Stimulated activated effector memory CD8-positive, alpha-beta T cell treated with anti-CD3 and anti-CD28 coated beads, Interleukin-12 subunit alpha, Interleukin-12 subunit beta, amount 100 ng/mL, for 72 hours (primary cell): ENCODE data around the gene TSPAN31.

Source experiments
- ATAC-seq: fragments of 150-1000 bp; cut with Tn5 transposase; 2 replicates; pipeline ENCODE4 v1.10.0; 2021
- DNase-seq, 2 donors: peaks; one replicate each; pipeline ENCODE4 v3.0.0; 2021 to 2022; ENCODE audit warnings: low spot score in 2 of 2
- H3K27ac Mint-ChIP-seq: one replicate; pipeline ENCODE4 v1.8.0; 2022; ENCODE audit warnings: mild to moderate bottlenecking, mixed read lengths
- H3K36me3 Mint-ChIP-seq: one replicate; pipeline ENCODE4 v1.8.0; 2022; ENCODE audit warnings: mild to moderate bottlenecking, mixed read lengths
- H3K4me1 Mint-ChIP-seq: one replicate; pipeline ENCODE4 v1.8.0; 2022; ENCODE audit warnings: mixed read lengths
- H3K4me3 Mint-ChIP-seq: one replicate; pipeline ENCODE4 v1.8.0; 2022; ENCODE audit warnings: mild to moderate bottlenecking, mixed read lengths
- H3K9me3 Mint-ChIP-seq: one replicate; pipeline ENCODE4 v1.8.0; 2022; ENCODE audit warnings: mixed read lengths

The TSPAN31 gene

DNA sequence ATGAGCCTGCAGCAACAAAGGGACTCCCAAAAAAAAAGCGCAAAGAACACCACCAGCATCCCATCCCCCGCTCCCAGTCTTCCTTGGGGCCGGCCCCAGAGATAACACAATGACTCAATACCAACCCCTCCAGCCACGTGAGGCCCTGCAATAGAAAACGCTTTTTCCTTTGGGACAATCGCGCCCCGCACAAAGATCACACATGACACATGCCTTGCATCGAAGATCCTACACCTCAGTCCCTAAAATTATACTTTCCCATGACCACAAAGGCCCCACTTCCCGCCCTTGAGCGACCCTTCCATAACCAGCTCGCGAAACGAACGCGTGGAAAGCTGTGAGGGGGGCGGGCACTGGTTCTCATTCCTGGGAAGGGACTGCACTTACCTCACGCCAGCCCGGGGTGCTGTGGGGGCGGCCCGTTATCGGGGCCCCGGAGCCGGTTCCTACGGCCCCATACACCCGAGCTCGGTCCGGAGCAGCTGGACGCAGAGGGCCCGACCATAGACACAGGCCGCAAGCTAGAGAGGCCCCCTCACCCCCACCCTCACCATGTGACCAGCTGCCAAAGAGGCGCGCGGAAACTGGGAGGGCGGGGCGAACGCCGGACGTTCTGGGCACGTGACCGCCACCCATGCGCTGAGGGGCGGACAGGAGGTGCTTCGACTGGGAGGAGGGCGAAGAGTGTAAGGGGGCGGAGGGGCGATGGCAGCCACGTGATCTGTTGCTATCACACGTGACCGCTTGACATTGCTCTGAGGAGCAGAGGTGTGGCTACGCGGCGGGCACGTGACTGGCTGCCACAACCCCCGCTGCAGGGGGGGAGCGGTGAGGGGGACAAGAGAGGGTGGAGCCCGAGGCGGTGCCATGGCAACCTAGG lies 7.2 kb downstream of the TSPAN31 start, which contains the start of gene CDK4:
CDK4 (minus strand) TSS at position 523 of the 880 bp plus-strand sequence. CDS start 593 bp downstream, outside the sequence.
- ATAC-seq: peak; percentile 85
- DNase-seq: peak; percentile 94 to 99
- peaks cover 64% of the 10 kb centered on the region for H3K4me1 Mint-ChIP-seq
- peak within 1 kb of the TSS; percentile 98 for H3K4me3 Mint-ChIP-seq
- H3K9me3 Mint-ChIP-seq: no peaks in the 10 kb centered on the region
- peaks cover 62% of the 10 kb centered on the region for H3K36me3 Mint-ChIP-seq
- H3K27ac Mint-ChIP-seq: peak within 1 kb of the TSS; percentile 96

DNA sequence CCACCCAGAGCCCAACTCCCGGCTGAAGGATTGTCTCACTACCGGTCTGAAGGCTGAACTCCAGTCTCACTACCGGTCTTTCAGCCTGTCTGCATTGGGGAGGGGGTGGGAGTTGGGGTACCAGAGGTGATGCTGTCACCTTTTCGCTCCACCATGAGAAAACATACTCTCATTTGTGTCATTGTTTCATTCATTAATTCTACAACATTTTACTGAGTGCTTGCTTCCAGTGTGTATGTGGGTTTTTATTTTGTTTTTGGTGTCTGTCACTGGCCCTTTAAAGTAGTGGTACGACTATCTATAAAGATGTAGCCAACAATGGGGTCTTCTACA lies 7.8 kb downstream of the TSPAN31 start:
- no peak for DNase-seq
- Mint-ChIP-seq H3K9me3 (no peaks in the 10 kb centered on the region), H3K4me3 (peak overlapping the region; percentile 98), H3K27ac (peak overlapping the region; percentile 96), H3K36me3 (peaks cover 62% of the 10 kb centered on the region), H3K4me1 (peaks cover 65% of the 10 kb centered on the region)
- ATAC-seq: no peak

DNA sequence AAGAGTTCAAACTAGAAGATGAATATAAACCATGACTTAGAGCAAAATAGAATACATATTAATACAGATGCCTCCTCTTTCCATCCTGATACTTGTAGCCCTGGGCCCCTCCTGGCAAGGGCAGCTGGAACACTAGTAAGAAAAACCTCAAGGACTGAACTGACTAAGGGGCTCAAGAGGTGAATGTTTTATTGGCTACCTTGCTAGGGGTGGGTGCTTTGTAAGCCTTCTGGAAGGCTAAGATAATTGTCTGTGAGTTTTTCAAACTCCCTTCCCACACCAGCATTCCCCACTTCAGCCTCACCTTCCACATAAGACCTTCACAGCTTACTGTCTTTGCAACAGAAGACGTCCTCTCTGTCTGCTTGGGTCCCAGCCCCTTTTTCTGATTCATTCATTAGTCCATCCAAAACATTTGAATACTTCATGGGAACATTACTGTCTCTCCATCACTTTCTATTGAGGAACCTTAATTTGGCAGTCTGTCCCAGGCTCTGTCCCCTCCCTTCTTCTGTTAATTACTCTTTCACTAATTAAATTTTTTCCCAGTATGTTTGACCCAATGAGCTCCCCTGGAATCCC lies 9.0 kb downstream of the TSPAN31 start:
- H3K9me3 Mint-ChIP-seq: no peaks in the 10 kb centered on the region
- ATAC-seq (no peak), DNase-seq (no peak)
- peak overlapping the region; percentile 75 for H3K4me3 Mint-ChIP-seq
- H3K36me3 Mint-ChIP-seq: peaks cover 62% of the 10 kb centered on the region
- H3K27ac Mint-ChIP-seq: peak overlapping the region; percentile 96
- peaks cover 71% of the 10 kb centered on the region for H3K4me1 Mint-ChIP-seq

- DNase-seq (peak; percentile 55 to 87), ATAC-seq (peak; percentile 57)
- Mint-ChIP-seq H3K4me3 (peak within 1 kb of the TSS; percentile 75), H3K36me3 (peaks cover 59% of the 10 kb centered on the region), H3K4me1 (peaks cover 74% of the 10 kb centered on the region), H3K27ac (peak within 1 kb of the TSS; percentile 84), H3K9me3 (no peaks in the 10 kb centered on the region)
These were observed 9.8 kb downstream of the TSPAN31 start, which contains the start of gene MARCHF9 for GRCh38 chr12:57754411-57755193. Gene MARCHF9, plus strand, starts transcription at chr12:57755103. Its CDS starts 426 bp downstream, at chr12:57755529.

- Mint-ChIP-seq H3K4me3 (peak overlapping the region; percentile 75), H3K4me1 (peaks cover 78% of the 10 kb centered on the region), H3K36me3 (peaks cover 57% of the 10 kb centered on the region), H3K27ac (no peak overlapping the region), H3K9me3 (no peaks in the 10 kb centered on the region)
- ATAC-seq (no peak), DNase-seq (no peak)
These were observed 10.3 kb downstream of the TSPAN31 start for GRCh38 chr12:57755194-57755453.

DNA sequence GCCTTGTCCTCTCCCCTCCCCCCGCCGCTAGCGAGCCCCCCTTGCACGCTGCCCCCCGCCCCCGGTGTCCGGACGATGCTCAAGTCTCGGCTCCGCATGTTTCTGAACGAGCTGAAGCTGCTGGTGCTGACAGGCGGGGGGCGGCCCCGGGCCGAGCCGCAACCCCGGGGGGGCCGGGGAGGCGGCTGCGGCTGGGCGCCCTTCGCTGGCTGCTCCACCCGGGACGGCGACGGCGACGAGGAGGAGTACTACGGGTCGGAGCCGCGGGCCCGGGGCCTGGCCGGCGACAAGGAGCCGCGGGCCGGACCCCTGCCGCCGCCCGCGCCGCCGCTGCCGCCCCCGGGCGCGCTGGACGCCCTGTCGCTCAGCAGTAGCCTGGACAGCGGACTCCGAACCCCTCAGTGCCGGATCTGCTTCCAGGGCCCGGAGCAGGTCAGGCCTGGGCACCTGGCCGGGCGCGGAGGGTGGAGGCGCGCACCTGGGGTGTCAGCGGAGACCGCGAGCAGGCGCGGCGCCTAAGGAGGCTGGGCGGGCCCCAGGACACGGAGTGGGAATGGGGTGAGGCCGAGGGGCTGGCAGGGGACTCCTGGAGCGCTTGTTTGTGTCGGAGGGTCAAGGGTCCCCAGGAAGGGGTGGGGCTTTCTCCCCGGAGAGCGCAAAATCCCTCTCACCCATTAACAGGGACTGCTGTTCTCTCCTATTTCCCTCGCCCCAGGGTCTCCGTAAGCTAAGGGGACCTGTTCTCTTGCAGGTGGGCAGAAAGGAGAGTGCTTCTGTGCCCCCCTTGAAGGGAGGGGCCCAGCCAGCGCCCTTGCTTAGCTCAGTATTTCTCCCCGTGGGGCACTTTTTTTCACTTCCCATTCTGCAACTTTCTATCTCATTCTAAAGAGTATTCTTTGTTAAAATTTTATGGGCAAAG lies 10.9 kb downstream of the TSPAN31 start:
- Mint-ChIP-seq H3K4me3 (peak overlapping the region; percentile 75), H3K27ac (peak overlapping the region; percentile 84), H3K36me3 (peaks cover 52% of the 10 kb centered on the region), H3K9me3 (no peaks in the 10 kb centered on the region), H3K4me1 (peaks cover 72% of the 10 kb centered on the region)
- no peak for ATAC-seq
- DNase-seq: peak in 1 of 2 donors; percentile 62

DNA sequence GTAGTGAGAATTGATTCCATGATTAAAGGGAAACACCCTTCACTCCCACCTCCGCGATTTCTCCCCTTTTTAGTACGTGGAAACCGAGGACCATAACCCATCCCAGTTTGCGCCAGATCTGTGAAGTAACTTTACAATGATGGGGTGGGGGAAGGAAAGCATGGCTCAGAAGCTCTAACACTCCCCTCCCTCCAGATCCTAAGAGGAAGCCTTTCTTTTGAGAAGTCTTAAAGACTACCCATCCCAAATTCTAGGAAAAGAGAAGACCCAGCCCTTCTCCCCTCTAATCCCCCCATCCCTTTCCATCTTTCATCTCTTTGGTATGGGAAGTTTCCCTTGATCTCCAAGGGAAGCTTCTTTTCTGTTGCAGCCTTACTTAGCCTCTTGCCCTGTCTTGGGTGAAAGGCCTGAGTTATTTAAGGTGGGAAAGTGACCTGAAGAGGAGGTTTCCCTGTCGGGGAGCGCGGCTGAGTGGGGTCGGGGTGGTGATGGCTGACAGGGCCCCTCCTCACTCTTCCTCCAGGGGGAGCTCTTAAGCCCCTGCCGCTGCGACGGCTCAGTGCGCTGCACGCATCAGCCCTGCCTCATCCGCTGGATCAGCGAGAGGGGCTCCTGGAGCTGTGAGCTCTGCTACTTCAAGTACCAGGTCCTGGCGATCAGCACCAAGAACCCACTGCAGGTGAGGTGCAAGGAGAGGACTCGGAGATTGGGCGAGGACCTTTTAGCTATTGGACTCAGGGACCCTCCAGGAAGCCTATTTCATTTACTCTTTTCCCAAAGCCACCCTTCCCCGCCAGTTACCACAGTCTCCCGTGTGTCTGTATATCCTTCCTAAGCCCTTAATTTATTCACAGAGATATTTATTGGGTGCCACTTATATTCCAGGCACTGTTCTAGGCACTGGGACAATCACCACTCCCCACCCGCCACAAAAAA lies 11.8 kb downstream of the TSPAN31 start:
- Mint-ChIP-seq H3K36me3 (peaks cover 49% of the 10 kb centered on the region), H3K27ac (peak overlapping the region; percentile 84), H3K4me1 (peaks cover 72% of the 10 kb centered on the region), H3K9me3 (no peaks in the 10 kb centered on the region), H3K4me3 (peak overlapping the region; percentile 75)
- DNase-seq: peak; percentile 60 to 80
- peak; percentile 52 for ATAC-seq

- DNase-seq (no peak), ATAC-seq (no peak)
- Mint-ChIP-seq H3K9me3 (no peaks in the 10 kb centered on the region), H3K36me3 (peaks cover 46% of the 10 kb centered on the region), H3K4me3 (no peak overlapping the region), H3K4me1 (peaks cover 65% of the 10 kb centered on the region), H3K27ac (no peak overlapping the region)
These were observed 12.9 kb downstream of the TSPAN31 start for GRCh38 chr12:57757771-57758170.

DNA sequence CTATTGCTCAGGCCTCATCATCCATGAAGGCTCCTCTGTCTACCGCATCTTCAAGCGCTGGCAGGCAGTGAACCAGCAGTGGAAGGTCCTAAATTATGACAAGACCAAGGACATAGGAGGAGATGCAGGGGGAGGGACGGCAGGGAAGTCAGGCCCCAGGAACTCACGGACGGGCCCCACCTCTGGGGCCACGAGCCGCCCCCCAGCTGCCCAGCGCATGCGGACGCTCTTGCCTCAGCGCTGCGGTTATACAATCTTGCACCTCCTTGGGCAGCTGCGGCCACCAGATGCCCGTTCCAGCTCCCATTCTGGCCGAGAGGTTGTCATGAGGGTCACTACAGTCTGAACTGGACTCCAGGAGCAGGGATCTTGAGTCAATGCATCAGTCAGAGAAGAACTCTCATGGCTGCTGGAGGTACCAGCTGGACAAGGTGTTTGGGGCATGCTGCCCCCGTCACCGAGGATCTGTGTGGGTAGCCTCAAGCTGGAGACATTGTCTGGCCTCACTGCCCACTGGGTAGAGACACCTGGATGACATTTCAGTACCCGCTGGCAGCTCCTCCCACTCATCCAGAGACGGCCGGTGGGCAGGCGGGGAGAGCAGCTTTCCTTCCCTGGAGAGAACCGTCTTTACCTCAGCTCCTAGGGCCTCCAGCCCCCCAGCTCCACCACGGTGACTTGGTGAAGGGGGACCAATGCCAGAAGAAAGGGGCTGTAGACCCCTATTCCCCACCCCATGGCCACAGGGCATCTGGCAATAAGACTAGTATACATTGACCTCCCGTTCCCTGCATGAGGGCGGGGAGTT lies 13.9 kb downstream of the TSPAN31 start:
- no peak overlapping the region for H3K4me3 Mint-ChIP-seq
- peak overlapping the region; percentile 67 for H3K27ac Mint-ChIP-seq
- peaks cover 64% of the 10 kb centered on the region for H3K4me1 Mint-ChIP-seq
- peaks cover 47% of the 10 kb centered on the region for H3K36me3 Mint-ChIP-seq
- no peak for DNase-seq
- no peaks in the 10 kb centered on the region for H3K9me3 Mint-ChIP-seq
- ATAC-seq: no peak

- ATAC-seq: no peak
- Mint-ChIP-seq H3K36me3 (peaks cover 54% of the 10 kb centered on the region), H3K4me1 (peaks cover 64% of the 10 kb centered on the region), H3K27ac (no peak overlapping the region), H3K9me3 (no peaks in the 10 kb centered on the region), H3K4me3 (no peak overlapping the region)
- no peak for DNase-seq
These were observed 14.6 kb downstream of the TSPAN31 start for GRCh38 chr12:57759360-57759980.

DNA sequence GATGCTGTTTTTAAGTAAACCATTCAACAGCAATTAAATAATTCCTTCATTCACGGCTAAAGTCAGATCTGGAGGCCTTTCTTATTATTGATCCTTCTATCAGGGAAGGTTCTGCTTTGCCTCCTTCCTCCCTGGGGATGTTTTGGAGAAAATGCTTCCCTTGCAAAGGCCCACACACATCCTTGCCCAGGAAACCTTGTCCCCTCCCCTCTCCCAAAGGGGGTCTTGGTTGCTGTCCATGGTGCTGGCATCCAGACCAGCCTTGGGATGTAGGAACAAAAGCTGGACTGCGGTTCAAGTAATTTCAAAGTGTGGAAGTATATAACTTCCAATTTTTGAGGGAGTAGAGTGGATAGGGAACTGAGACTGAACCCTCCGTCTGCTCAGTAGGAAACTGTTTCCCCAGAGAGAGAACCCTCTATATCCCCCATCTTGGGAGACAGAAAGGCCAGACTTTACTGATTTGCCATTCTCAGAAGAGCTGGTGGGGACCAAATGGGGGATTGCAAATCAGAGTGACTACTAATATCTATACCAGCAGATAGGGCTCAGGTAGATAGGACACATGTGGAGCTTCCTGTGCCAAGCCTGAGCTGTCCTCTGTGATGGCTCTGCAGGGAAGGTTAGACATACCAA lies 15.6 kb downstream of the TSPAN31 start:
- ATAC-seq (no peak), DNase-seq (no peak)
- H3K9me3 Mint-ChIP-seq: no peaks in the 10 kb centered on the region
- H3K4me1 Mint-ChIP-seq: peaks cover 70% of the 10 kb centered on the region
- H3K4me3 Mint-ChIP-seq: no peak overlapping the region
- no peak overlapping the region for H3K27ac Mint-ChIP-seq
- H3K36me3 Mint-ChIP-seq: peaks cover 55% of the 10 kb centered on the region

DNA sequence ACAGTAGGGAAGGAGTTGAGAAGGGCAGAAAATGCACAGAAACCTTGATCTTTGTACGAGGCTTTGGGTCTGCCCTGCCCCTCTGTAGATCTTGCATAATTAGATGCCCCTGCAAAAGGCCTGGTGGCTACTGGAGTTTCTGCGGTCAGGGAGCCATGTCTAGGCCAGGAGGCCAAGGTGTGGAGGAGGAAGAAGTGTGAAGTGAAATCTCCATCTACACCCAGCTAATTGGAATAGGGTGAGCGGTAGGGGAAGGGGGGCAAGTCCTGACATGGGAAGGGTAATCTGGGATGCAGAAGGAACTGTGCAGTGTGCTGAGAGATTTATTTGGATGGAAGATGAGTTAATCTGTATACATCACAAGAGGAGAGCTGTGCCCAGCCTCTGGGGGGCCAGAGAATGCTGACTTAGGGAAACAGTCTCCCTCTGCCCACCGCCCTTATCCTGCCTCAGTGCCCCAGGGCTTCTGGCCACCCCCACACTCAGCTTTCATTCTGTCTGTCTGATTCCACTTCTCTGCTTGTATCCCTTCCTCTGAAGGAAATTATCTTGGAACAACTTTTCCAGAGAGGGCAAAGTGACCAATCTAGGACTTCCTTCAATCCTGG lies 16.7 kb downstream of the TSPAN31 start:
- peaks cover 70% of the 10 kb centered on the region for H3K4me1 Mint-ChIP-seq
- H3K36me3 Mint-ChIP-seq: peaks cover 53% of the 10 kb centered on the region
- DNase-seq (no peak), ATAC-seq (no peak)
- peak overlapping the region; percentile 45 for H3K27ac Mint-ChIP-seq
- H3K4me3 Mint-ChIP-seq: no peak overlapping the region
- no peaks in the 10 kb centered on the region for H3K9me3 Mint-ChIP-seq
